GM23248 (cell line): Measurements from ENCODE around the gene MROH7. TPM values are rescaled to one million over a fixed set of nuclear protein-coding genes. Genes with fewer than 3 reads are reported as not detected.

Experiments used
- DNase-seq: peaks from one replicate; pipeline ENCODE4 v3.0.0-alpha.2; 2015
- H2AFZ ChIP-seq: fragments of 200-600 bp; sonication (generic); 2 replicates; pipeline ENCODE4 v1.6.1; 2016; ENCODE audit warnings: antibody characterized with exemption
- H3F3A ChIP-seq: fragments of 200-600 bp; sonication (generic); 2 replicates; pipeline ENCODE4 v1.6.1; 2016; ENCODE audit warnings: mild to moderate bottlenecking, antibody characterized with exemption, mixed run types; ENCODE audit not compliant: insufficient read depth
- H3K27ac ChIP-seq: fragments of 200-600 bp; sonication (generic); 2 replicates; pipeline ENCODE4 v1.5.1; 2016; ENCODE audit warnings: mild to moderate bottlenecking
- H3K27me3 ChIP-seq: fragments of 200-600 bp; sonication (generic); replicated peaks from 2 replicates; pipeline ENCODE4 v1.6.1; 2016; ENCODE audit warnings: mild to moderate bottlenecking; ENCODE audit not compliant: insufficient read depth
- H3K36me3 ChIP-seq: fragments of 200-600 bp; sonication (generic); 2 replicates; pipeline ENCODE4 v1.6.1; 2016; ENCODE audit warnings: low read depth, mild to moderate bottlenecking
- H3K4me1 ChIP-seq: fragments of 200-600 bp; sonication (generic); 2 replicates; pipeline ENCODE4 v1.6.1; 2016; ENCODE audit warnings: mild to moderate bottlenecking; ENCODE audit not compliant: insufficient read depth
- H3K4me2 ChIP-seq: fragments of 200-600 bp; sonication (generic); one replicate; pipeline ENCODE4 v1.6.1; 2016; ENCODE audit warnings: mild to moderate bottlenecking; ENCODE audit not compliant: unreplicated experiment
- H3K4me3 ChIP-seq: fragments of 200-600 bp; sonication (generic); 2 replicates; pipeline ENCODE4 v1.5.1; 2016; ENCODE audit warnings: mild to moderate bottlenecking
- H3K79me2 ChIP-seq: fragments of 200-600 bp; sonication (generic); 2 replicates; pipeline ENCODE4 v1.6.1; 2016; ENCODE audit warnings: mild to moderate bottlenecking; ENCODE audit not compliant: insufficient read depth
- H3K9ac ChIP-seq: fragments of 200-600 bp; sonication (generic); 2 replicates; pipeline ENCODE4 v1.6.1; 2016; ENCODE audit warnings: mild to moderate bottlenecking
- H3K9me2 ChIP-seq: fragments of 200-600 bp; sonication (generic); 2 replicates; pipeline ENCODE4 v1.6.1; 2016; ENCODE audit warnings: mixed run types, mild to moderate bottlenecking, moderate library complexity; ENCODE audit not compliant: insufficient read depth
- H3K9me3 ChIP-seq: fragments of 200-600 bp; sonication (generic); one replicate; pipeline ENCODE4 v1.6.1; 2017; ENCODE audit warnings: low read depth
- H4K20me1 ChIP-seq: fragments of 200-600 bp; sonication (generic); 2 replicates; pipeline ENCODE4 v1.6.0; 2016; ENCODE audit not compliant: insufficient read depth
- EZH2 ChIP-seq: fragments of 200-600 bp; sonication (generic); IDR thresholded peaks from 2 replicates; pipeline ENCODE4 v1.6.1; 2018; ENCODE audit warnings: antibody characterized with exemption, mild to moderate bottlenecking; ENCODE audit not compliant: insufficient read depth, poor library complexity, severe bottlenecking
- EZH2phosphoT487 ChIP-seq: fragments of 200-600 bp; sonication (generic); IDR thresholded peaks from 2 replicates; pipeline ENCODE4 v1.6.1; 2018; ENCODE audit warnings: antibody characterized with exemption, moderate library complexity, mild to moderate bottlenecking, low read depth; ENCODE audit not compliant: insufficient read depth
- WGBS, 2 experiments: methylation state at CpG; one replicate each; pipeline ENCODE4 v1.1.6; 2015 to 2017; ENCODE audit warnings: low lambda C conversion rate in 2 of 2, low coverage in 1 of 2; ENCODE audit errors: missing lambda C conversion rate in 2 of 2; 5-methylcytosine and 5-hydroxymethylcytosine counted together
- in situ Hi-C: fragments of 300-500 bp; cut with MboI; formaldehyde crosslinking; loops from 2 replicates; pipeline ENCODE4 v1.15.0; 2020
- polyA plus RNA-seq: library from polyadenylated mRNA; unstranded; fragments of >200 nt; fragmentation: Nextera tagmentation; extraction: Ambion mirVana; gene quantifications from 2 replicates; pipeline ENCODE4 v1.2.1, GENCODE V29; 2016
- total RNA-seq: library from RNA; depleted of rRNA; stranded (reverse); fragments of >200 nt; shearing (Covaris generic); gene quantifications from 2 replicates; pipeline ENCODE4 v1.2.3, GENCODE V29; 2014

The MROH7 gene
- total and polyA plus RNA-seq, 2 experiments from 2014 or later: 0.13 to 0.65 TPM

DNA sequence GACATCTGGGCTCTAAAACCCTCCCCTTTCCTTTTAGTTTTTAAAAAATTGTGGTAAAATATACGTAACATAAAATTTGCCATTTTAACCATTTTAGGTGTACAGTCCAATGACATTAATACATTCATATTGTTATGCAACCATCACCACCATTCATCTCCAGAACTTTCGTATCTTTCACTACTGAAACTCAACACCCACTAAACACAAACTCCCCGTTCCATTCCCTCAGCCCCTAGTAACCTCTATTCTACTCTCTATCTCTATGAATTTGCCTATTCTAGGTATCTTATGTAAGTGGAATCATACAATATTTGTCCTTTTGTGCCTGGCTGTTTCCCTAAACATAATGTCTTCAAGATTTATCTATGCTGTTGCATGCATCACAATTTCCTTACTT is 54.7 kb downstream of the MROH7 start:
- no peaks in the 10 kb centered on the region for H3F3A ChIP-seq
- H3K27ac ChIP-seq: no peak overlapping the region
- no peaks in the 10 kb centered on the region for H3K9me2 ChIP-seq
- H3K9ac ChIP-seq: no peak overlapping the region
- H2AFZ ChIP-seq: no peak overlapping the region
- H3K4me3 ChIP-seq: no peak overlapping the region
- H3K27me3 ChIP-seq: no peaks in the 10 kb centered on the region
- no peaks in the 10 kb centered on the region for H3K36me3 ChIP-seq
- TF ChIP-seq EZH2: no peak
- no peak for TF ChIP-seq EZH2phosphoT487
- H3K4me2 ChIP-seq: no peak overlapping the region
- 67 to 70% methylated on average over 3 of the region's 3 CpGs for WGBS, 2 experiments
- H4K20me1 ChIP-seq: no peaks in the 10 kb centered on the region
- H3K79me2 ChIP-seq: no peaks in the 10 kb centered on the region
- H3K9me3 ChIP-seq: no peaks in the 10 kb centered on the region
- no peaks in the 10 kb centered on the region for H3K4me1 ChIP-seq
- no peak for DNase-seq
- in situ Hi-C loops: no loop called here

DNA sequence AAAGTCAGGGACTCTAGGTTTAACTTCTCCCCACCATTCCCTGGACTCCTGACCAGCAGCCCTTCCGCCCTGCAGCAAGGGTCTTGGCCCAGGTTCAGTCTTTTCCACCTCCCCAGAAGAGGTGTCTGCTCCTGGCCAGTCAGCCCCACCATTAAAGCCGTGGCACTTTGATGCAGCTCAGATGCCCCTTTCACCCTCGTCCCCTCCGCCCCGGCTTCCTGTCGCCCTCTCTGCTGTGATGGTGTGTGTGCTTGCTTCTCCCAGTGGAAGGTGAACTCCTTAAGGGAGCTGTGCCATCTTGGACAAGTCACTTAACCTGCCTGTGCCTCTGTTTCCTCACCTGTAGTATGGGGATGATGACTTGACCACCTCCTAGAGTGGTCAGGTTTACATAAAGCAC is 56.3 kb downstream of the MROH7 start:
- H3K79me2 ChIP-seq: no peaks in the 10 kb centered on the region
- H4K20me1 ChIP-seq: no peaks in the 10 kb centered on the region
- H2AFZ ChIP-seq: no peak overlapping the region
- no peak for DNase-seq
- TF ChIP-seq EZH2 (no peak), EZH2phosphoT487 (no peak)
- WGBS, 2 experiments: 69 to 75% methylated on average over 6 of the region's 6 CpGs
- peaks cover under 1% of the 10 kb centered on the region; the same call in 1 of the 2 replicates for H3K27me3 ChIP-seq
- H3K27ac ChIP-seq: no peak overlapping the region
- no peaks in the 10 kb centered on the region for H3K9me3 ChIP-seq
- no peaks in the 10 kb centered on the region for H3K9me2 ChIP-seq
- in situ Hi-C loops: no loop called here
- no peak overlapping the region for H3K4me3 ChIP-seq
- H3K36me3 ChIP-seq: no peaks in the 10 kb centered on the region
- H3K4me2 ChIP-seq: no peak overlapping the region
- H3K4me1 ChIP-seq: no peaks in the 10 kb centered on the region
- H3K9ac ChIP-seq: no peak overlapping the region
- H3F3A ChIP-seq: no peaks in the 10 kb centered on the region

DNA sequence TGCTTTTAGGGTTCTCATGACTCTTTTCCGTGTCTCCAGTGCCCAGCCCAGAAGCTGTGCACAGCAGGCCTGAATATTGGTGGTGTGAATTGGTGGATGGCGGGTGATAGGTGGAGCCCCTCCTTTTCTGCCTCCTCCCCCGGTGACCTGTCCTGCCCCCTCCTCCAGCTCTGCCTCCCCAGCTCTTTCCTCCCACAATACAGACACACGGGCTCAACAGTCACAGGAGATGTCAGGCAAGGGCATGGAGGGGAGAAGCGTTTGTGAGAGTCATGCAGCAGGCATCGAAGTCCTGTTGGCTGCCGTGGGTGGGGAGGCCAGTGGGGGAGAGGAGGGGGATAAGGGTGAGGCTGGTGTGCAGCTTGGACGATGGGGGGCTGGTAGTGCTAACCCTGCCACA is 56.8 kb downstream of the MROH7 start:
- H3F3A ChIP-seq: no peaks in the 10 kb centered on the region
- no peak overlapping the region for H3K9ac ChIP-seq
- no peak overlapping the region for H3K27ac ChIP-seq
- H3K79me2 ChIP-seq: no peaks in the 10 kb centered on the region
- H4K20me1 ChIP-seq: no peaks in the 10 kb centered on the region
- H3K36me3 ChIP-seq: no peaks in the 10 kb centered on the region
- TF ChIP-seq EZH2phosphoT487: no peak
- no peak for TF ChIP-seq EZH2
- H3K9me3 ChIP-seq: no peaks in the 10 kb centered on the region
- H2AFZ ChIP-seq: no peak overlapping the region
- 37 to 46% methylated on average over 4 to 8 of the region's 8 CpGs for WGBS, 2 experiments
- no peaks in the 10 kb centered on the region for H3K9me2 ChIP-seq
- no peak overlapping the region for H3K4me3 ChIP-seq
- in situ Hi-C loops: no loop called here
- peaks cover 2% of the 10 kb centered on the region; the same call in 1 of the 2 replicates for H3K27me3 ChIP-seq
- no peak for DNase-seq
- no peaks in the 10 kb centered on the region for H3K4me1 ChIP-seq
- H3K4me2 ChIP-seq: no peak overlapping the region

DNA sequence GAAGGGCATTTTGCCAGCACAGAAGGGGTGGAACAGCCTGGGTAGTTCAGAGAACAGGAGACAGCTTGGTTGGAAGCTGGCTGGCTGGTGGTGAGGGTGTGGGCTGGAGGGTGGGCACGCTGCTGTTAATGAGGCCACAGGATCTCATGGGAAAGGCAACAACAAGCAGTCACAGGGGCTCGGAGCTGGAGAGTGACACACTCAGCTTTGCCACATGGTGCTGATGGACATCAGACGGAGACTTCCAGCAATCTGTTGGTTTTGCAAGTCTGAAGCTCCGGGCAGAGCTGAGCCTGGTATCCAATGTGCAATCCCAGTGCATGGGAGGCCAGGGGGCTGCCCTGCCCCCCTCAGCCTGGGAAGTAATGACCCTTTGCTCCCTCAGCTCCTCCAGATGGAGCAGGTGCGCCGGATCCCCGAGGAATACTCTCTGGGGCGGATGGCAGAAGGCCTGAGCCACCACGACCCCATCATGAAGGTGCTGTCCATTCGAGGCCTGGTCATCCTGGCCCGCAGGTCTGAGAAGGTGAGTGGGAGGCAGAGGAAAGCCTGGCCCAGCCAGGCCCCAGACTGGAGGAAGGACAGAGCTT is 58.4 kb downstream of the MROH7 start:
- Histone ChIP-seq H3F3A (no peaks in the 10 kb centered on the region), H3K4me1 (no peaks in the 10 kb centered on the region), H3K9me2 (no peaks in the 10 kb centered on the region), H3K27ac (no peak overlapping the region), H3K36me3 (no peaks in the 10 kb centered on the region), H3K9ac (no peak overlapping the region), H3K79me2 (no peaks in the 10 kb centered on the region), H3K4me2 (no peak overlapping the region), H3K27me3 (peaks cover 2% of the 10 kb centered on the region; the same call in 1 of the 2 replicates), H3K9me3 (no peaks in the 10 kb centered on the region), H4K20me1 (no peaks in the 10 kb centered on the region), H2AFZ (no peak overlapping the region), H3K4me3 (no peak overlapping the region)
- in situ Hi-C loops: no loop called here
- 70 to 75% methylated on average over 11 of the region's 11 CpGs for WGBS, 2 experiments
- no peak for TF ChIP-seq EZH2phosphoT487
- TF ChIP-seq EZH2: no peak
- no peak for DNase-seq

DNA sequence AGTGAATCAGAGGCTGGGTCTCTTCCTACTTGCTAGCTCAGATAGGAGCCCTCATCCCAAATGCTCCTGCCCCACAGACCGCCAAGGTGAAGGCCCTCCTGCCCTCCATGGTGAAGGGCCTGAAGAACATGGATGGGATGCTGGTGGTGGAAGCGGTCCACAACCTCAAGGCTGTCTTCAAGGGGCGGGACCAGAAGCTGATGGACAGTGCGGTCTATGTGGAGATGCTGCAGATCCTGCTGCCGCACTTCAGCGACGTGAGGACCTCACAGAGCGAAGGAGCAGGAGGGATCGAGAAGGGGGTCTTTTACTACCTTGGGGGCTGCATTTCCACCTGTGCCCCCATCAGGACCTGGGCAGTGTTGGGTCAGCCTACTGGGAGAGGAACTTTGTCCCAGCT is 59.5 kb downstream of the MROH7 start:
- H3K27me3 ChIP-seq: peaks cover 2% of the 10 kb centered on the region; the same call in 1 of the 2 replicates
- H3K27ac ChIP-seq: no peak overlapping the region
- H3K4me2 ChIP-seq: no peak overlapping the region
- H3K9ac ChIP-seq: no peak overlapping the region
- H3K79me2 ChIP-seq: no peaks in the 10 kb centered on the region
- no peak for DNase-seq
- WGBS, 2 experiments: 77 to 78% methylated on average over 9 of the region's 9 CpGs
- TF ChIP-seq EZH2phosphoT487: no peak
- no peak for TF ChIP-seq EZH2
- no peak overlapping the region for H3K4me3 ChIP-seq
- H3K36me3 ChIP-seq: no peaks in the 10 kb centered on the region
- H3K9me3 ChIP-seq: no peaks in the 10 kb centered on the region
- H3K9me2 ChIP-seq: no peaks in the 10 kb centered on the region
- H4K20me1 ChIP-seq: no peaks in the 10 kb centered on the region
- in situ Hi-C loops: no loop called here
- no peaks in the 10 kb centered on the region for H3F3A ChIP-seq
- H2AFZ ChIP-seq: no peak overlapping the region
- H3K4me1 ChIP-seq: no peaks in the 10 kb centered on the region
